T-cell (primary cell): ENCODE measurements around the gene F2. TPM values are rescaled to one million over a fixed set of nuclear protein-coding genes. Genes with fewer than 3 reads are reported as not detected.
A peak's percentile ranks its signal among the peaks of the same experiment; 100 is the strongest.

Source experiments
- ATAC-seq, 4 experiments: fragments of 200-7000 bp in 3 of 4; fragments of 150-1000 bp in 1 of 4; cut with Tn5 transposase; replicated peaks in 1 of 4; 1 replicate in 3 of 4; 2 replicates in 1 of 4; pipeline ENCODE4 v1.10.0; 2021; ENCODE audit warnings: moderate library complexity in 3 of 4, mild to moderate bottlenecking in 2 of 4, moderate number of reproducible peaks in 1 of 4
- CTCF ChIA-PET, 2 donors: fragments of 300-600 bp; sonication (Branson Sonifier 250); formaldehyde crosslinking; loops; one replicate each; lab custom pipeline; 2022; ENCODE audit warnings: antibody characterized with exemption in 2 of 2; lab: Charles Lee
- POLR2A ChIA-PET, 2 donors: fragments of 300-600 bp; sonication (Branson Sonifier 250); formaldehyde crosslinking; loops; one replicate each; lab custom pipeline; 2022; ENCODE audit warnings: antibody characterized with exemption in 2 of 2; lab: Charles Lee
- DNase-seq, 35 experiments: peaks; one replicate each; pipeline versions ENCODE4 v3.0.0 to v3.0.0-alpha.2; 2013 to 2023
- H3K27ac ChIP-seq: one replicate; pipeline ENCODE4 v1.5.1; 2013; ENCODE audit warnings: low read length
- H3K27me3 ChIP-seq, 2 experiments: replicated peaks in 1 of 2; 1 replicate in 1 of 2; 2 replicates in 1 of 2; pipeline versions ENCODE4 v1.6.1 to v1.7.0; 2013; ENCODE audit warnings: low read length in 1 of 2, mixed read lengths in 1 of 2; ENCODE audit not compliant: control insufficient read depth in 2 of 2, insufficient read depth in 2 of 2; ENCODE audit errors: extremely low read depth in 1 of 2
- H3K36me3 ChIP-seq, 2 donors: 1 replicate in 1 of 2; 2 replicates in 1 of 2; pipeline versions ENCODE4 v1.6.1 to v1.7.0; 2013; ENCODE audit warnings: low read length in 1 of 2; ENCODE audit not compliant: control insufficient read depth in 2 of 2, insufficient read depth in 1 of 2; ENCODE audit errors: extremely low read depth in 1 of 2
- H3K4me1 ChIP-seq, 2 experiments: 1 replicate in 1 of 2; 2 replicates in 1 of 2; pipeline versions ENCODE4 v1.6.1 to v1.7.0; 2013; ENCODE audit warnings: low read length in 2 of 2, mixed read lengths in 1 of 2; ENCODE audit not compliant: insufficient read depth in 2 of 2, control insufficient read depth in 1 of 2; ENCODE audit errors: extremely low read depth in 1 of 2
- H3K4me3 ChIP-seq, 2 donors: 1 replicate in 1 of 2; 2 replicates in 1 of 2; pipeline versions ENCODE4 v1.5.1 to v1.7.0; 2013; ENCODE audit warnings: mild to moderate bottlenecking in 2 of 2, low read length in 1 of 2, moderate library complexity in 1 of 2; ENCODE audit not compliant: control insufficient read depth in 1 of 2; ENCODE audit errors: extremely low read depth in 1 of 2
- H3K9me3 ChIP-seq: 2 replicates; pipeline ENCODE4 v1.7.0; 2013
- H3K27ac Mint-ChIP-seq, 2 donors: one replicate each; pipeline ENCODE4 v1.8.0; 2020 to 2021; ENCODE audit warnings: mild to moderate bottlenecking in 2 of 2, mixed read lengths in 2 of 2
- H3K27me3 Mint-ChIP-seq, 2 donors: one replicate each; pipeline ENCODE4 v1.8.0; 2021 to 2022; ENCODE audit warnings: mixed read lengths in 2 of 2
- H3K36me3 Mint-ChIP-seq: one replicate; pipeline ENCODE4 v1.8.0; 2021; ENCODE audit warnings: mixed read lengths
- H3K4me1 Mint-ChIP-seq, 3 donors: one replicate each; pipeline ENCODE4 v1.8.0; 2020 to 2022; ENCODE audit warnings: mixed read lengths in 3 of 3, mild to moderate bottlenecking in 1 of 3
- H3K4me3 Mint-ChIP-seq, 3 donors: one replicate each; pipeline ENCODE4 v1.8.0; 2020 to 2022; ENCODE audit warnings: mild to moderate bottlenecking in 3 of 3, mixed read lengths in 3 of 3, moderate library complexity in 3 of 3
- H3K9me3 Mint-ChIP-seq, 3 donors: one replicate each; pipeline ENCODE4 v1.8.0; 2020 to 2022; ENCODE audit warnings: mixed read lengths in 3 of 3
- WGBS: methylation state at CpG from one replicate; pipeline ENCODE4 v1.1.5; 2013; ENCODE audit warnings: missing lambda C conversion rate; ENCODE audit not compliant: insufficient coverage; 5-methylcytosine and 5-hydroxymethylcytosine counted together
- total RNA-seq, 35 experiments: library from RNA in 6 of 35; stranded (reverse) in 6 of 35; fragments of 120-200 nt in 1 of 35; gene quantifications; one replicate each; pipeline versions ENCODE4 v1.2.1 to v1.2.4 and lab custom pipeline; 2013 to 2026

The F2 gene
- total RNA-seq, 5 donors from 2014 or later (not counting 1 experiment from before 2014, with no cell fraction given): 0.26 to 0.85 (median 0.57) TPM; not detected in 1

GRCh38 chr11:46697303-46697702 is 21.7 kb upstream of the F2 start:
- ChIA-PET POLR2A (no interaction called here), CTCF (no interaction called here)
- Mint-ChIP-seq H3K4me3 (peak overlapping the region in 2 of 3 donors; percentile 28 to 93), H3K27ac (peak overlapping the region in 1 of 2 donors; percentile 68), H3K4me1 (peaks cover 35 to 58% (median 52%) of the 10 kb centered on the region in 3 donors), H3K36me3 (peaks cover 27% of the 10 kb centered on the region), H3K27me3 (no peaks in the 10 kb centered on the region), H3K9me3 (no peaks in the 10 kb centered on the region)
- DNase-seq (no peak), ATAC-seq (no peak)
- H3K36me3 ChIP-seq: peaks cover 33 to 47% of the 10 kb centered on the region in 2 donors
- H3K27me3 ChIP-seq: no peaks in the 10 kb centered on the region
- no peak overlapping the region for H3K27ac ChIP-seq
- WGBS: 91% methylated on average over 3 of the region's 3 CpGs
- no peak overlapping the region for H3K4me3 ChIP-seq
- H3K4me1 ChIP-seq: peaks cover 21 to 71% of the 10 kb centered on the region in 2 experiments
- H3K9me3 ChIP-seq: no peaks in the 10 kb centered on the region

- Mint-ChIP-seq H3K27ac (peak overlapping the region; percentile 68 to 71), H3K4me3 (peak overlapping the region; percentile 28 to 93 (median 39)), H3K36me3 (peaks cover 31% of the 10 kb centered on the region), H3K4me1 (peaks cover 39 to 62% (median 56%) of the 10 kb centered on the region in 3 donors), H3K9me3 (no peaks in the 10 kb centered on the region), H3K27me3 (no peaks in the 10 kb centered on the region)
- DNase-seq: no peak
- ChIA-PET CTCF (interaction anchor here in 1 of 2 donors (0.6 kb wide), 1 partner anchor 45 kb away, joined by 4 read pairs; no protein-coding TSS in a partner anchor), POLR2A (no interaction called here)
- Histone ChIP-seq H3K27me3 (no peaks in the 10 kb centered on the region), H3K9me3 (no peaks in the 10 kb centered on the region), H3K4me3 (no peak overlapping the region), H3K36me3 (peaks cover 33 to 48% of the 10 kb centered on the region in 2 donors), H3K4me1 (peaks cover 24 to 74% of the 10 kb centered on the region in 2 experiments), H3K27ac (no peak overlapping the region)
- 100% methylated on average over 1 of the region's 2 CpGs for WGBS
- ATAC-seq: no peak
These were observed 21.3 kb upstream of the F2 start for GRCh38 chr11:46697723-46698122.

DNA sequence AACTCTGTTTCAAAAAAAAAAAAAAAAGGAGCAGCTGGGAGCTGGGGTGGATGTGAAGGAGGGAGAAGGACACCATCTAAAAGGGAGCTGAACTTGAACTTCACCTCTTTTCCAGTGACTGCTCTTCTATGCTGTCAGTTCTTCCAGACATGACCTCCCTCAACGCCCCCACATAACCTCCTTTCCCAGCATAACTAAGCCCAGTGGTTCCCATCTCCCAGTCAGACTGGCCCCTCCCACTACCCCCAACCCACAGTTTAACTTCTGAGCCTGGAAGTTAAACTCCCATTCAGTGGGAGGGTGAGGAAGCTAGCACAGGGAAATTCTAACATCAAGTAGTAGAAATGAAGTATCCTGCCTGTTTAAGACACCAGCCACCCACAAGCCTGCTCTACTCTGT is 20.4 kb upstream of the F2 start:
- POLR2A ChIA-PET: no interaction called here
- Histone ChIP-seq H3K36me3 (peaks cover 26 to 50% of the 10 kb centered on the region in 2 donors), H3K27me3 (no peaks in the 10 kb centered on the region), H3K9me3 (no peaks in the 10 kb centered on the region), H3K4me1 (peaks cover 27 to 77% of the 10 kb centered on the region in 2 experiments), H3K27ac (no peak overlapping the region), H3K4me3 (no peak overlapping the region)
- H3K4me1 Mint-ChIP-seq: peaks cover 48 to 71% (median 64%) of the 10 kb centered on the region in 3 donors
- H3K9me3 Mint-ChIP-seq: no peaks in the 10 kb centered on the region
- DNase-seq (no peak), ATAC-seq (no peak)
- no CpG with 5 or more reads among the region's 1 CpG for WGBS
- H3K36me3 Mint-ChIP-seq: peaks cover 39% of the 10 kb centered on the region
- peak overlapping the region; percentile 50 to 97 (median 93) for H3K4me3 Mint-ChIP-seq
- peak overlapping the region; percentile 98 to 99 for H3K27ac Mint-ChIP-seq
- CTCF ChIA-PET: interaction anchor here in 1 of 2 donors (0.6 kb wide), 1 partner anchor 46 kb away, joined by 4 read pairs; no protein-coding TSS in a partner anchor
- no peaks in the 10 kb centered on the region for H3K27me3 Mint-ChIP-seq

DNA sequence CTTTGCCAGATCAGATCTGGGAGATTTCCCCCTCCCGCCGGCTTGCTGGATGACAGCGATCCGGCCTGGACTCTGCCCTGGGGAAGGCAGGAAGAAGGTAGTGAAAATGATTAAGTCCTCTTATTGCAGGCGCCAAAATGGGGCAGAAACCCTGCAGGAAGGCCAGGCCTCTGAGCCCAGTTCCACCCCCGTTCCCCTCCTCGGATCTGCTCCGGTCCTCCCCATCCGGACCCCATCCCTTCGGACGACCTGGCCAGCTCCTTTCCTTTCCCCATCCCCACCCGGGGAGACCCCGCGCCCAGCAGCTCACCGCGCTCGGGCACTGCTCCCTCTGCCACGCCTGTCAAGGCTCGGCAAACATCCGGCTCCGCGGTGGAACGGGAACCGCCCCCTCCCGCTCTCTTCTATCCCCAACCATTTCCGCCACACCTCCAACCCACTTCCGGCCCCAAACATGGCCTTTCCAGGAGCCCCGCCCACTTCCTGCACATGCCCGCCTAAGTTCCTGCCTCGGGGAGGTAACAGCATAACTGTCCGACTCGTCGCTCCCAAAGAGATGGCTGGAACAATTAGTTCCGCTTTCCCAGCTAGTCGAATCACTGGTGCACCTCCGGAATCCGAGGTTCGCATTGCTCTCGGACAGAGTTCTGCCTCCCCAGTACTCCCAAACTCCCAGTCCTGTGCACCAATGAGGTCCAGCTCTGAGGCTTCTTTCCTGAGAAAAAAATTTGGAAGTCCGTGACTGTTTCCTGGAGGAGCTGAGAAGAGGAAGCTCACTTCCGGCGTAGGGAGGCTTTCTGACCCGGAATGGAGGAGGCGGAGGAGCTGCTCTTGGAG is 18.6 kb upstream of the F2 start, which contains the start of the genes ARHGAP1 and ZNF408:
ARHGAP1 (minus strand) TSS at position 379 of the 837 bp plus-strand sequence. CDS start 4,512 bp downstream, outside the sequence.
ZNF408 (plus strand) TSS at position 791 of the 837 bp plus-strand sequence; CDS start at position 808, 17 bp downstream.
- Mint-ChIP-seq H3K4me3 (peak within 1 kb of the TSS; percentile 93 to 99 (median 97)), H3K27ac (peak within 1 kb of the TSS; percentile 98 to 99), H3K36me3 (peaks cover 34% of the 10 kb centered on the region), H3K9me3 (no peaks in the 10 kb centered on the region), H3K4me1 (peaks cover 50 to 66% (median 61%) of the 10 kb centered on the region in 3 donors), H3K27me3 (no peaks in the 10 kb centered on the region)
- under 1% methylated on average over 38 of the region's 44 CpGs for WGBS
- DNase-seq (peak; percentile 95 to 100 (median 99)), ATAC-seq (peak; percentile 91 to 94 (median 92))
- Histone ChIP-seq H3K9me3 (no peaks in the 10 kb centered on the region), H3K4me1 (peaks cover 27 to 59% of the 10 kb centered on the region in 2 experiments), H3K4me3 (peak within 1 kb of the TSS; percentile 70 to 97), H3K27ac (peak within 1 kb of the TSS; percentile 30), H3K36me3 (peaks cover 23 to 49% of the 10 kb centered on the region in 2 donors), H3K27me3 (no peaks in the 10 kb centered on the region)
- ChIA-PET CTCF (interaction anchor here (0.6 to 1.2 kb wide), 3 partner anchors 126 to 453 kb away, joined by 3 read pairs; no protein-coding TSS in a partner anchor), POLR2A (interaction anchor here (0.5 to 1.6 kb wide), 3 partner anchors 30 to 146 kb away, joined by 3 read pairs; no protein-coding TSS in a partner anchor)

GRCh38 chr11:46701078-46701654 is 17.8 kb upstream of the F2 start:
- Histone ChIP-seq H3K36me3 (peaks cover 16 to 49% of the 10 kb centered on the region in 2 donors), H3K27me3 (no peaks in the 10 kb centered on the region), H3K4me3 (peak overlapping the region; percentile 70 to 97), H3K9me3 (no peaks in the 10 kb centered on the region), H3K27ac (peak overlapping the region; percentile 30), H3K4me1 (peaks cover 27 to 52% of the 10 kb centered on the region in 2 experiments)
- ChIA-PET POLR2A (interaction anchor here (0.5 to 1.6 kb wide), 3 partner anchors 30 to 147 kb away, joined by 3 read pairs; no protein-coding TSS in a partner anchor), CTCF (interaction anchor here (0.6 to 1.2 kb wide), 3 partner anchors 126 to 552 kb away, joined by 3 to 5 read pairs (median 3); no protein-coding TSS in a partner anchor)
- 4% methylated on average over 23 of the region's 29 CpGs for WGBS
- DNase-seq: peak in 1 of 35 experiments; percentile 5
- peaks cover 50 to 60% (median 54%) of the 10 kb centered on the region in 3 donors for H3K4me1 Mint-ChIP-seq
- H3K36me3 Mint-ChIP-seq: peaks cover 32% of the 10 kb centered on the region
- H3K9me3 Mint-ChIP-seq: no peaks in the 10 kb centered on the region
- no peak for ATAC-seq
- peak overlapping the region; percentile 98 to 99 for H3K27ac Mint-ChIP-seq
- peak overlapping the region; percentile 93 to 99 (median 97) for H3K4me3 Mint-ChIP-seq
- no peaks in the 10 kb centered on the region for H3K27me3 Mint-ChIP-seq
